ENCODE data around the gene STN1. TPM values are rescaled to one million over a fixed set of nuclear protein-coding genes. Genes with fewer than 3 reads are reported as not detected.

Gene STN1
- total and polyA plus RNA-seq, 12 donors = 16.5 to 38.7 (median 31.4) TPM

DNA sequence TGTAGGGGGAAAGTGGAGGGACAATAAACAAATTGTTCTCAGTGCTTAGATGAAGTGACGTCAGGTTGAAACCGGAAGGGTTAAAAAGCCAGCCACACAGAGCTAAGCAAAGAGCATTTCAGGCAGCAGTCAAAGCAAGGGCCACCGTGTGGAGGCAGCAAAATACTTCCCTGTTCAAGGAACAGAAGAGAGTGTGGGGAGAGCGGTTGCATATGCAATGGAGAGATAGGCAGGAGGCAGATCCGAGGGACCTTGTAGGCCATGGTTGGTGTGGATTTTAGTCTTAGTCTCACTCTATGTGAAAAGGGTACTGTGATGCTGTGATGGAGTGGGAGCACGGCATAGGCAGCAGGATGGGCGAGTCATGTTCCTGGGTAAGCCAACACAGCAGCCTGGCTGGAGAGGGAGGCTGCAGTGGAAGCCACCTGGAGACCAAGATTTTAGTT, 3.8 kb upstream of the STN1 start:
- TF ChIP-seq, protein P1, sequence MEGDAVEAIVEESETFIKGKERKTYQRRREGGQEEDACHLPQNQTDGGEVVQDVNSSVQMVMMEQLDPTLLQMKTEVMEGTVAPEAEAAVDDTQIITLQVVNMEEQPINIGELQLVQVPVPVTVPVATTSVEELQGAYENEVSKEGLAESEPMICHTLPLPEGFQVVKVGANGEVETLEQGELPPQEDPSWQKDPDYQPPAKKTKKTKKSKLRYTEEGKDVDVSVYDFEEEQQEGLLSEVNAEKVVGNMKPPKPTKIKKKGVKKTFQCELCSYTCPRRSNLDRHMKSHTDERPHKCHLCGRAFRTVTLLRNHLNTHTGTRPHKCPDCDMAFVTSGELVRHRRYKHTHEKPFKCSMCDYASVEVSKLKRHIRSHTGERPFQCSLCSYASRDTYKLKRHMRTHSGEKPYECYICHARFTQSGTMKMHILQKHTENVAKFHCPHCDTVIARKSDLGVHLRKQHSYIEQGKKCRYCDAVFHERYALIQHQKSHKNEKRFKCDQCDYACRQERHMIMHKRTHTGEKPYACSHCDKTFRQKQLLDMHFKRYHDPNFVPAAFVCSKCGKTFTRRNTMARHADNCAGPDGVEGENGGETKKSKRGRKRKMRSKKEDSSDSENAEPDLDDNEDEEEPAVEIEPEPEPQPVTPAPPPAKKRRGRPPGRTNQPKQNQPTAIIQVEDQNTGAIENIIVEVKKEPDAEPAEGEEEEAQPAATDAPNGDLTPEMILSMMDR (IDR thresholded peaks at IDR 0.05) = peak in 2 of 9 donors; percentile 13 to 17
- 47 to 51% methylated on average over 7 of the region's 7 CpGs for WGBS, 2 donors
- Histone ChIP-seq H3K36me3 (no peaks in the 10 kb centered on the region), H3K27ac (peak overlapping the region in 1 of 10 donors; percentile 6), H3K4me1 (peaks cover 10 to 22% (median 14%) of the 10 kb centered on the region in 9 donors), H3K9me3 (no peaks in the 10 kb centered on the region), H3K27me3 (no peaks in the 10 kb centered on the region), H3K4me3 (no peak overlapping the region)
- intact Hi-C loops (cut with DNase I) = loop anchor here in 2 of 10 donors (5.0 kb wide), 2 partner anchors 41 to 46 kb away; partner anchors contain the start of gene SLK (in 1 of the 2)
- ATAC-seq (no peak), DNase-seq (no peak)

GRCh38 chr10:103921248-103921647, 3.3 kb upstream of the STN1 start:
- no peaks in the 10 kb centered on the region for H3K9me3 ChIP-seq

GRCh38 chr10:103919648-103920025, 1.7 kb upstream of the STN1 start:
- DNase-seq (no peak), ATAC-seq (no peak)
- H3K27me3 ChIP-seq = no peaks in the 10 kb centered on the region
- peaks cover 10 to 43% (median 33%) of the 10 kb centered on the region in 9 donors for H3K4me1 ChIP-seq
- no peak overlapping the region for H3K4me3 ChIP-seq
- no peak overlapping the region for H3K27ac ChIP-seq
- TF ChIP-seq, protein P1 (IDR thresholded peaks at IDR 0.05) = no peak
- H3K36me3 ChIP-seq = no peaks in the 10 kb centered on the region
- H3K9me3 ChIP-seq = peaks cover 0 to 7% (median 0%) of the 10 kb centered on the region in 11 donors
- WGBS, 2 donors = 97 to 100% methylated on average over 1 of the region's 1 CpG
- intact Hi-C loops (cut with DNase I) = loop anchor here in 8 of 10 donors (2.0 to 10.0 kb wide), 5 partner anchors 43 to 415 kb away; partner anchors contain the start of genes SLK (in 7 of the 8), ITPRIP (in 1 of the 8) and SFR1 (in 1 of the 8)

More at GRCh38 chr10:103921248-103921647, 3.3 kb upstream of the STN1 start:
- intact Hi-C loops (cut with DNase I) = loop anchor here in 2 of 10 donors (5.0 kb wide), 2 partner anchors 41 to 46 kb away; partner anchors contain the start of gene SLK (in 1 of the 2)
- Histone ChIP-seq H3K27me3 (no peaks in the 10 kb centered on the region), H3K4me1 (peaks cover 10 to 27% (median 20%) of the 10 kb centered on the region in 9 donors), H3K4me3 (no peak overlapping the region), H3K36me3 (no peaks in the 10 kb centered on the region), H3K27ac (no peak overlapping the region)
- TF ChIP-seq, protein P1 (IDR thresholded peaks at IDR 0.05) = no peak
- no peak for DNase-seq
- no peak for ATAC-seq
- 95 to 98% methylated on average over 1 of the region's 1 CpG for WGBS, 2 donors

- Histone ChIP-seq H3K9me3 (peaks cover 0 to 8% (median 0%) of the 10 kb centered on the region in 11 donors), H3K27me3 (no peaks in the 10 kb centered on the region), H3K27ac (peak overlapping the region; percentile 90 to 99 (median 96)), H3K36me3 (peaks cover 0 to 5% (median 0%) of the 10 kb centered on the region in 9 donors), H3K4me3 (peak overlapping the region; percentile 48 to 88 (median 79)), H3K4me1 (peaks cover 10 to 51% (median 34%) of the 10 kb centered on the region in 9 donors)
- ATAC-seq (peak; percentile 29 to 75 (median 50)), DNase-seq (peak; percentile 53 to 55)
- intact Hi-C loops (cut with DNase I) = loop anchor here in 7 of 10 donors (1.0 to 10.0 kb wide), 6 partner anchors 23 to 417 kb away; partner anchors contain the start of genes SLK (in 7 of the 7), ITPRIP (in 1 of the 7) and SFR1 (in 1 of the 7)
- 2 to 4% methylated on average over 29 of the region's 29 CpGs for WGBS, 2 donors
- TF ChIP-seq, protein P1 (IDR thresholded peaks at IDR 0.05) = no peak
Measured at GRCh38 chr10:103917302-103918052, 507 bp downstream of the STN1 start.

Measured in heart right ventricle (tissue), 16 donors.